H1 (cell line): ENCODE data around the gene OBSL1. TPM values are rescaled to one million over a fixed set of nuclear protein-coding genes. Genes with fewer than 3 reads are reported as not detected.

Source experiments
- CTCF ChIA-PET: fragments of 300-600 bp; sonication (Branson Sonifier 250); formaldehyde crosslinking; loops from one replicate; lab custom pipeline; 2021; ENCODE audit not compliant: partially characterized antibody; lab: Charles Lee
- POLR2A ChIA-PET: fragments of 300-600 bp; sonication (Branson Sonifier 250); formaldehyde crosslinking; loops from one replicate; lab custom pipeline; 2021; ENCODE audit warnings: inconsistent platforms; ENCODE audit not compliant: partially characterized antibody; lab: Charles Lee
- DNase-seq, 2 experiments: peaks; one replicate each; pipeline versions ENCODE4 v3.0.0 to v3.0.0-alpha.2; 2010 to 2022; ENCODE audit warnings: low spot score in 2 of 2, low read depth in 1 of 2, mixed read lengths in 1 of 2
- FAIRE-seq: peaks from 2 replicates; lab custom pipeline; 2011; peaks lifted over from hg19 to GRCh38; lab: Jason Lieb, UNC
- H2AFZ ChIP-seq: 2 replicates; pipeline ENCODE4 v1.8.1; 2012; ENCODE audit warnings: low read length, inconsistent platforms
- H2AK5ac ChIP-seq: 2 replicates; pipeline ENCODE4 v1.6.1; 2013; ENCODE audit warnings: low read depth, low read length
- H2BK120ac ChIP-seq: replicated peaks from 2 replicates; pipeline ENCODE3; 2013; ENCODE audit warnings: low read depth, low read length, inconsistent platforms
- H2BK12ac ChIP-seq: 2 replicates; pipeline ENCODE4 v1.6.1; 2013; ENCODE audit warnings: low read depth, low read length
- H2BK15ac ChIP-seq: 2 replicates; pipeline ENCODE4 v1.6.1; 2013; ENCODE audit warnings: low read length
- H2BK20ac ChIP-seq: 2 replicates; pipeline ENCODE4 v1.6.1; 2013; ENCODE audit warnings: low read length
- H2BK5ac ChIP-seq: 2 replicates; pipeline ENCODE4 v1.6.1; 2013; ENCODE audit warnings: low read depth, low read length
- H3K14ac ChIP-seq: 2 replicates; pipeline ENCODE4 v1.6.1; 2013; ENCODE audit warnings: inconsistent platforms; ENCODE audit not compliant: insufficient read length
- H3K18ac ChIP-seq: 2 replicates; pipeline ENCODE4 v1.6.1; 2013; ENCODE audit warnings: low read length; ENCODE audit errors: extremely low read depth
- H3K23ac ChIP-seq: 2 replicates; pipeline ENCODE4 v1.6.1; 2013; ENCODE audit warnings: inconsistent platforms; ENCODE audit not compliant: insufficient read length
- H3K23me2 ChIP-seq: 2 replicates; pipeline ENCODE4 v1.6.1; 2013; ENCODE audit warnings: low read depth, low read length
- H3K27ac ChIP-seq: 2 replicates; pipeline ENCODE4 v1.6.1; 2011; ENCODE audit warnings: low read depth, low read length, inconsistent platforms
- H3K27me3 ChIP-seq, 4 experiments: replicated peaks in 1 of 4; 1 replicate in 1 of 4; 2 replicates in 3 of 4; pipeline versions ENCODE4 v1.6.1 to v1.8.1; 2011 to 2013; ENCODE audit warnings: low read length in 3 of 4, mild to moderate bottlenecking in 3 of 4, inconsistent platforms in 2 of 4, mixed read lengths in 2 of 4, moderate library complexity in 1 of 4; ENCODE audit not compliant: control insufficient read depth in 3 of 4, insufficient read depth in 3 of 4; ENCODE audit errors: extremely low read depth in 1 of 4
- H3K36me3 ChIP-seq, 4 experiments: 2 replicates each; pipeline versions ENCODE4 v1.6.1 to v1.8.1; 2011 to 2013; ENCODE audit warnings: mild to moderate bottlenecking in 4 of 4, low read length in 3 of 4, moderate library complexity in 2 of 4, control low read depth in 1 of 4, inconsistent platforms in 1 of 4; ENCODE audit not compliant: insufficient read depth in 4 of 4, control insufficient read depth in 2 of 4
- H3K4ac ChIP-seq: replicated peaks from 2 replicates; pipeline ENCODE3; 2013; ENCODE audit warnings: low read length, low read depth, mixed read lengths, inconsistent platforms; ENCODE audit not compliant: insufficient read length
- H3K4me1 ChIP-seq, 4 experiments: replicated peaks in 1 of 4; 1 replicate in 1 of 4; 2 replicates in 3 of 4; pipeline versions ENCODE4 v1.6.1 to v1.8.1; 2011 to 2013; ENCODE audit warnings: low read length in 3 of 4, inconsistent platforms in 2 of 4, mixed read lengths in 1 of 4; ENCODE audit not compliant: insufficient read depth in 4 of 4, control insufficient read depth in 3 of 4
- H3K4me2 ChIP-seq, 2 experiments: 2 replicates each; pipeline versions ENCODE4 v1.6.1 to v1.8.1; 2011 to 2013; ENCODE audit warnings: low read depth in 2 of 2, low read length in 2 of 2, control low read depth in 1 of 2, inconsistent platforms in 1 of 2, mild to moderate bottlenecking in 1 of 2; ENCODE audit not compliant: insufficient read depth in 1 of 2
- H3K4me3 ChIP-seq, 4 experiments: fragments of 200-600, 300-600 bp in 1 of 4; sonication (generic), shearing (Covaris generic), sonication (Bioruptor Twin) in 1 of 4; 2 replicates each; pipeline versions ENCODE4 v1.5.1 to v1.8.1; 2011 to 2016; ENCODE audit warnings: low read length in 4 of 4, low read depth in 3 of 4, control low read depth in 2 of 4, inconsistent platforms in 2 of 4, mild to moderate bottlenecking in 2 of 4, mixed read lengths in 1 of 4, moderate library complexity in 1 of 4; ENCODE audit not compliant: insufficient read depth in 2 of 4; ENCODE audit errors: extremely low read depth in 1 of 4
- H3K56ac ChIP-seq: replicated peaks from 2 replicates; pipeline ENCODE3; 2013; ENCODE audit warnings: low read depth, mild to moderate bottlenecking, mixed read lengths, low read length, inconsistent platforms; ENCODE audit not compliant: insufficient read length
- H3K79me1 ChIP-seq: 2 replicates; pipeline ENCODE4 v1.6.1; 2013; ENCODE audit warnings: low read depth, low read length, control low read depth
- H3K79me2 ChIP-seq, 2 experiments: 2 replicates each; pipeline versions ENCODE4 v1.6.1 to v1.8.1; 2012 to 2013; ENCODE audit warnings: low read length in 2 of 2, mild to moderate bottlenecking in 2 of 2, inconsistent platforms in 1 of 2; ENCODE audit not compliant: insufficient read depth in 2 of 2, control insufficient read depth in 1 of 2
- H3K9ac ChIP-seq, 4 experiments: replicated peaks in 1 of 4; 1 replicate in 1 of 4; 2 replicates in 3 of 4; pipeline versions ENCODE4 v1.6.1 to v1.8.1; 2011 to 2013; ENCODE audit warnings: low read depth in 3 of 4, low read length in 3 of 4, control low read depth in 2 of 4, mild to moderate bottlenecking in 2 of 4, moderate library complexity in 2 of 4, inconsistent platforms in 1 of 4; ENCODE audit errors: extremely low read depth in 1 of 4
- H3K9me3 ChIP-seq, 2 experiments: 2 replicates each; pipeline versions ENCODE4 v1.6.1 to v1.8.1; 2012 to 2013; ENCODE audit warnings: mild to moderate bottlenecking in 2 of 2, moderate library complexity in 2 of 2, control low read depth in 1 of 2, inconsistent platforms in 1 of 2, low read depth in 1 of 2, low read length in 1 of 2, mixed read lengths in 1 of 2; ENCODE audit not compliant: insufficient read depth in 2 of 2
- H4K20me1 ChIP-seq, 2 experiments: replicated peaks in 1 of 2; 2 replicates each; pipeline versions ENCODE3 to v1.8.1; 2011 to 2013; ENCODE audit warnings: inconsistent platforms in 2 of 2, low read length in 2 of 2, mild to moderate bottlenecking in 1 of 2; ENCODE audit not compliant: insufficient read depth in 2 of 2, control insufficient read depth in 1 of 2
- H4K5ac ChIP-seq: 2 replicates; pipeline ENCODE4 v1.6.1; 2013; ENCODE audit warnings: low read length, low read depth, mixed read lengths, inconsistent platforms; ENCODE audit not compliant: insufficient read length
- H4K8ac ChIP-seq: 2 replicates; pipeline ENCODE4 v1.8.0; 2013; ENCODE audit warnings: mild to moderate bottlenecking, moderate library complexity, low read length, inconsistent platforms; ENCODE audit not compliant: insufficient read depth; ENCODE audit errors: extremely low read depth
- H4K91ac ChIP-seq: replicated peaks from 2 replicates; pipeline ENCODE3; 2013; ENCODE audit warnings: low read length, mixed read lengths, inconsistent platforms; ENCODE audit not compliant: insufficient read length
- CTCF ChIP-seq, 3 experiments: IDR thresholded peaks; 1 replicate in 2 of 3; 2 replicates in 1 of 3; pipeline versions ENCODE4 v1.5.1 to v1.6.1; 2011; ENCODE audit warnings: low read length in 3 of 3, mild to moderate bottlenecking in 3 of 3, inconsistent platforms in 2 of 3, low read depth in 1 of 3, moderate library complexity in 1 of 3; ENCODE audit not compliant: insufficient read depth in 1 of 3; ENCODE audit errors: control extremely low read depth in 1 of 3
- NANOG ChIP-seq: IDR thresholded peaks from 2 replicates; pipeline ENCODE4 v1.6.1; 2011; ENCODE audit warnings: low read length, low read depth, mild to moderate bottlenecking, inconsistent platforms; ENCODE audit not compliant: insufficient read depth, poor library complexity, severe bottlenecking
- NRF1 ChIP-seq: IDR thresholded peaks from 2 replicates; pipeline ENCODE4 v1.6.1; 2011; ENCODE audit warnings: mild to moderate bottlenecking, low read depth, low read length, improper control_type of control experiment
- RAD21 ChIP-seq, 2 experiments: IDR thresholded peaks in 1 of 2; conservative IDR thresholded peaks in 1 of 2; 2 replicates each; pipeline ENCODE4 v1.6.1; 2011; ENCODE audit warnings: low read depth in 2 of 2, low read length in 2 of 2, improper control_type of control experiment in 1 of 2, inconsistent platforms in 1 of 2, mild to moderate bottlenecking in 1 of 2, moderate library complexity in 1 of 2
- RFX5 ChIP-seq: IDR thresholded peaks from 2 replicates; pipeline ENCODE4 v1.6.1; 2011; ENCODE audit warnings: low read depth, low read length, improper control_type of control experiment, borderline replicate concordance
- SP1 ChIP-seq: IDR thresholded peaks from 2 replicates; pipeline ENCODE4 v1.6.1; 2011; ENCODE audit warnings: low read depth, low read length
- WGBS, 2 experiments: shearing (Covaris generic) in 1 of 2; methylation state at CpG; one replicate each; pipeline versions ENCODE4 v1.1.6 to v1.1.7; 2013 to 2015; ENCODE audit warnings: low lambda C conversion rate in 2 of 2, mixed read lengths in 2 of 2, inconsistent platforms in 1 of 2, low coverage in 1 of 2, missing lambda C conversion rate in 1 of 2; ENCODE audit not compliant: insufficient replicate concordance in 2 of 2, insufficient coverage in 1 of 2, insufficient read length in 1 of 2; ENCODE audit errors: extremely low coverage in 1 of 2, missing lambda C conversion rate in 1 of 2; 5-methylcytosine and 5-hydroxymethylcytosine counted together
- polyA plus RNA-seq, 7 experiments: library from polyadenylated mRNA; depleted of rRNA in 3 of 7; stranded (reverse) in 5 of 7; unstranded in 2 of 7; fragments of >200 nt in 5 of 7; fragments of 200-250 nt in 2 of 7; gene quantifications; 1 replicate in 5 of 7; 2 replicates in 1 of 7; 4 replicates in 1 of 7; pipeline versions ENCODE4 v1.2.1 to v1.2.3, GENCODE V29; 2011 to 2013; ENCODE audit warnings: missing spikeins in 2 of 7, mixed read lengths in 2 of 7
- total RNA-seq: library from RNA; stranded (reverse); fragmentation: NEBNext Ultra II Directional; extraction: Animal tissue kit (Norgen Biotek cat#: 25700); gene quantifications from 2 replicates; pipeline ENCODE4 v1.2.1, GENCODE V29; 2021

The OBSL1 gene
- total and polyA plus RNA-seq, 2 of the 8 experiments (the other 6 are each of a cell fraction or from before 2014, with no cell fraction given): 116 to 127 TPM

- H3K4ac ChIP-seq: peak overlapping the region; percentile 98
- peak; percentile 36 to 41 for TF ChIP-seq RAD21 (IDR thresholded peaks at IDR 0.05 in 1 of 2, conservative IDR thresholded peaks at IDR 0.05 in 1 of 2; ENCODE audit: low read depth in 2 of 2, low read length in 2 of 2)
- TF ChIP-seq NRF1: no peak
- TF ChIP-seq NANOG: no peak
- no peak for TF ChIP-seq SP1
- TF ChIP-seq RFX5: no peak
- TF ChIP-seq CTCF (IDR thresholded peaks at IDR 0.05; ENCODE audit: control extremely low read depth in 1 of 3, insufficient read depth in 1 of 3, low read depth in 1 of 3, low read length in 3 of 3): peak in 2 of 3 experiments; percentile 51 to 54; a peak in 3 of 4 replicates
These were observed 11.1 kb downstream of the OBSL1 start for GRCh38 chr2:219560037-219560892.

More at GRCh38 chr2:219560037-219560892, 11.1 kb downstream of the OBSL1 start:
- H3K36me3 ChIP-seq: peaks cover 0 to 29% (median 11%) of the 10 kb centered on the region in 4 experiments; a peak in 6 of 8 replicates
- ChIA-PET CTCF (interaction anchor here (0.6 to 19.7 kb wide), 53 partner anchors 9 to 207 kb away, joined by 3 to 293 read pairs (median 4); partner anchors contain the start of genes ASIC4, CHPF, DNPEP and INHA), POLR2A (interaction anchor here (0.8 to 17.5 kb wide), 8 partner anchors 9 to 74 kb away, joined by 3 to 293 read pairs (median 32); partner anchors contain the start of genes CHPF, INHA, OBSL1 and STK11IP)
- H3K79me1 ChIP-seq: 0 out of 2 replicates have a peak, but pooled peaks cover 2% of the 10 kb centered on the region
- peaks cover 0 to 4% of the 10 kb centered on the region in 2 experiments; a peak in 1 of 4 replicates for H3K79me2 ChIP-seq
- no peaks in the 10 kb centered on the region for H3K9me3 ChIP-seq
- peak overlapping the region; percentile 97; the same call in 1 of the 2 replicates for H2BK20ac ChIP-seq
- peak overlapping the region; percentile 54; the same call in 1 of the 2 replicates for H3K27ac ChIP-seq
- H2AFZ ChIP-seq: no peak overlapping the region
- peaks cover 0 to 2% of the 10 kb centered on the region in 2 experiments for H4K20me1 ChIP-seq
- no peak overlapping the region; a peak in 1 of 7 replicates for H3K9ac ChIP-seq
- peak overlapping the region; percentile 92 for H4K91ac ChIP-seq
- H3K14ac ChIP-seq: no peak overlapping the region
- no peak overlapping the region for H3K4me3 ChIP-seq
- H2BK12ac ChIP-seq: peak overlapping the region; percentile 100
- no peak overlapping the region for H3K23ac ChIP-seq
- H3K18ac ChIP-seq: peak overlapping the region; percentile 95; the same call in 1 of the 2 replicates
- FAIRE-seq: peak; percentile 66
- 47% methylated on average over 5 of the region's 8 CpGs; no CpG with 5 or more reads in 1 of the 2 experiments for WGBS, 2 experiments
- peak overlapping the region; percentile 98 for H2BK15ac ChIP-seq
- peaks cover 6 to 43% (median 36%) of the 10 kb centered on the region in 4 experiments for H3K4me1 ChIP-seq
- H2BK5ac ChIP-seq: peak overlapping the region; percentile 97
- no peak overlapping the region for H4K5ac ChIP-seq
- peak in 1 of 2 experiments; percentile 79 for DNase-seq
- H3K27me3 ChIP-seq: no peaks in the 10 kb centered on the region
- H2BK120ac ChIP-seq: peak overlapping the region; percentile 65
- H3K23me2 ChIP-seq: no peaks in the 10 kb centered on the region
- H3K4me2 ChIP-seq: no peak overlapping the region; a peak in 1 of 4 replicates
- H4K8ac ChIP-seq: peak overlapping the region; percentile 47; the same call in 1 of the 2 replicates
- peak overlapping the region; percentile 97; the same call in 1 of the 2 replicates for H2AK5ac ChIP-seq
- H3K56ac ChIP-seq: no peak overlapping the region
